Anterior cingulate cortex (tissue), 58 donors: ENCODE data around the gene TRNT1.

Experiments used
- DNase-seq, 58 donors: peaks; one replicate each; lab custom pipeline; 2025; lab: John Stamatoyannopoulos, UW

TRNT1 gene

DNA sequence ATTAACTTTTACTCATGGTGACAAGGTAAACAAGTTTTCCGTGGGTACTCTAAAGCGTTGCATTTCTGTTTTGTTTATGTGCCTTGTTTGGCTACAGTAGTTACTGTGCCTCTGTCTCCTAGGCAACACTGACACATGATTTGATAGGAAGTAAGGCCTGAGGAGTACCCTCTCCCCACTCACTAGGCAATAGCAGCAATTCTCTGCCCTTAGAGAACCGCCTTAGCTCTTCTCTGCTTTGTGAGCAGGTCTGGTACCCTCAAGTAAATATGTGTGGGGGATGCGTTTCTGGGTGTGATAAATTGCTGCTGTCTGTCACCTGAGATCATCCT is 16.5 kb upstream of the TRNT1 start, which contains the start of gene IL5RA:
Gene IL5RA (minus strand): TSS at position 76 of the 332 bp plus-strand sequence. CDS start 5,390 bp downstream, outside the sequence.
- DNase-seq: no peak

DNA sequence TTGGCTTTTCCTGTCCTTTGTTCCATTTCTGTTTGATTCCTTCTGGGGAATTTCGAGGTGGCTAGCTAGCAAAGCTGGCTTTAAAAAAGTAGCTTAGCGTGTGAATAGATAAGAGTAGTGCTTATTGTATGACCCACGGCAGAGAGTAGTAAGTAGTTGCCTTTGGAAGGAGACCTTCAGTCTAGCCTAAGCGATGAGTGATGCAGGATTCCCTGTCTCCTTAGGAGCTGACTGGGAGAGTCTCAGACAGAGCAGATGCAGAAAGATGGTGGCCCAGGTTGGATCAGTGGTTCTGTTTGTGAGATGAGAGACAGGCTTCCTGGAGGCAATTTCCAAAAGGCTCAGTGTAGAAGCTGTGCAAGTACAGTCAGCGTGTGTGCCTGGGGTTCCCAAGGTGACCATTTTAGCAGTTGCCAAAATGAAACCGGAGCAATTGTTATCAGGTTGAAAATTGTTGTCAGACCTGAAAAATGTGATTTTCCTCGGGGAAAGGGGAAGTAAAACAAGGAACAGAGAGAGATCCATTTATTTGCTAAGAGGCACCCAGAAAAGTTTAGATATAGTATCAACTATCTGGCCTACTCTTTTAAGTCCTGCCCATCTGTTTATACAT is 15.9 kb upstream of the TRNT1 start:
- DNase-seq: no peak

DNA sequence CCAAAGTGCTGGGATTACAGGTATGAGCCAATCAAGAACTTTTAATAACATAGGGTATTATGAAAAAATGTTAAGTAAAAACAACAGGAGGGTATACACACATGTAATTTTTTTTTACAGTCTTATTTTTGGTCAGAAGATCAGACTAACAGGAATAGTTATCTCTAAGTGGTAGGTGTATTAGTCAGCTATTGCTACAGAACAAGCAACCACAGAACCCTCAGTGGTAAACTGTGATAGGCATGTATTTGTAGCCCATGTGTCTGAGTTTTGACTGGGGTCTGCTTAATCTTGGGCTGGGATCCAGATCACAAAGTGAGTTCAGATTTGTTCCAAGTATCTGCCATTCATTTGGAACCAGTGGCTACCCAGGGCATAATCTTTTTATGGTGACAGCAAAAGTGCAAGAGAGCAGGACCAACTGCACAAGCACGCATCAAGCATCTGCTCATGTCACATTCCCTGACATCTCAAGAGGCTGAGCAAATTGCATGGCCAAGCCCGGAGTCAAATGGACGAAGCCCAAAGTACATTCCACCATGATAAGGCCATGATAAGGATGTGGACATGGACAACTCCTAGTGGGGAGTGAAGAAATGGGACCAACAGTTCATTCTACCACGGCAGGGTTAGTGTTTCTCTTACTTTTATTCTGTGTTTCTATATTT is 13.6 kb upstream of the TRNT1 start:
- DNase-seq: no peak

DNA sequence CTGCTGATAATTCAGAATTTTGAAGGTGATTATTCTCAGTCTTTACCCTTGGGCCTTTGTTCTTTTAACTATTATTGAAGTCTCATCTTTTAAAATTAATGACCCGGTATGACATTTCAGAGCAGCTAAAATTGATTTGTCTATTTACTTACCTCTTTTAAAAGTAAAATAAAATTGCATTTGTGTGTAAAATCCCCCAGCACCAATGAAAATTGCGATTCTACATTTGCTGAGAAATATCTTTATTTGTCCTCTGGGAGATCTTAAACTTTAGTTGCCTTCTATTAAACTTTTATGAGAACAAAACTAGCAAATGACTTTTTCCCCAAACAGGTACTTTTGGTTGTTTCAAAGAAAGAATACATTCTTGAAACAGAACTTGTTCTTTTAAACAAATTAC is 9.1 kb upstream of the TRNT1 start:
- no peak for DNase-seq

DNA sequence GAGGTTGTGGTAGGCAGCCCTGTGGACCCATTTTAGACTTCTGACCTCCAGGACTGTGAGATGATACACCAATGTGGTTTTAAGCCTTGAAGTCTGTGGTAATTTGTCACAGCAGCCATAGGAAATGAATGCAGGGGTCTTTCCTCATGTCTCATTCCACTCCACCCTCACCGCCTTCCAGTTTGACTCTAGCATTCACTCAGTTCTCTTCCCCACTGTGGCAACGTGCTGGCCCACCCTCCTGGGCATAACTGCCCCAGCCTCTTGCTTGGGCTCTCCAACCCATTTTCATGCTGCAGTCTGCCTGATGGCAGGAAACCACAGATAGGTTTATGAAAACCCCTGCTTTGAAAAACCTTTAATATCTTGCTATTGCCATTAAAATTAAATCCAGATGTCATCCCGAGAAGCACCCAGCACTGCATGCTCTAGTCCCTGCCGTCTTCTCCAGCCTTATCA is 7.3 kb upstream of the TRNT1 start:
- no peak for DNase-seq

- DNase-seq: peak in 1 of 58 donors; percentile 3
Observed at GRCh38 chr3:3125977-3126376, 763 bp upstream of the TRNT1 start.

GRCh38 chr3:3127432-3128010 is 781 bp downstream of the TRNT1 start:
- DNase-seq: no peak

DNA sequence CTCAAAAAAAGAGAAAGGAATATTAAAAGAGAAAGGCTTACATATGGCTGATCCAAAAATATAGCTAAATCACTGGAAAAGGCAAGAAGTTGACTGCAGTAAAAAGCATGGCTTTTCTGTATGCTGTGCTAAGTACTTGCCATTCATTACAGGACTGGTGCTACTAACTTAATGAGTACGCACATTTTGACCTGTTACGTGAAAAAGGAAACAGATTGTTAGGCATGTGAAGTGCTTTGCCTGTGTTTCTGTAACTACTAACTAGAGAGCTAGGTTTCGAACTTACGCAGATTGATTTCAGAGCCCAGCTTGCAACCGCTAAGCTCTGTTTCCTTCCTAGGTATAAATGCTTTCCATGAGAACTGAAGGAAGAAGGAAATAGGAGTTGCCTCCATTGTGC is 2.8 kb downstream of the TRNT1 start:
- no peak for DNase-seq

- no peak for DNase-seq
Observed at GRCh38 chr3:3133500-3133899, 6.8 kb downstream of the TRNT1 start.

- DNase-seq: peak in 12 of 58 donors; percentile 1 to 72 (median 16)
Observed at GRCh38 chr3:3134750-3135448, 8.2 kb downstream of the TRNT1 start.

- no peak for DNase-seq
Observed at GRCh38 chr3:3137526-3137925, 10.8 kb downstream of the TRNT1 start.

DNA sequence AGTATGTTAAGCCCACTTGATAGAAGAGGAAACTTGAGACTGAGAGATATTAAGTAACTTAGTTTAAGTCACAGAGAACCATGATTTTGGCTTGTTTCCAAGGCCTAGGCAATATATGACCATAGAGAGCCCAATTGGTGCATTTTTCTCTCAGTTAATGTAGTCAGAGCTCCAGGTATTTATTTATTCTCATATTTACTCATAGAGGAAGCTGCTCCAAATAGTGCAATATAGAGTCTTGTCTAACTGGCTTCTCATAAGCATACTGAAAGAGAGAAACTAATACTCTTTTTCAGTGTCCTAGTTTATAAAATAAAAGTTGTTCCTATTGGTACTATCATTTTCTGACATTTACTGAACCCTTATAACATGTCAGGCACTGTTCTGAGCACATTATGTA is 15.2 kb downstream of the TRNT1 start:
- DNase-seq: no peak

DNA sequence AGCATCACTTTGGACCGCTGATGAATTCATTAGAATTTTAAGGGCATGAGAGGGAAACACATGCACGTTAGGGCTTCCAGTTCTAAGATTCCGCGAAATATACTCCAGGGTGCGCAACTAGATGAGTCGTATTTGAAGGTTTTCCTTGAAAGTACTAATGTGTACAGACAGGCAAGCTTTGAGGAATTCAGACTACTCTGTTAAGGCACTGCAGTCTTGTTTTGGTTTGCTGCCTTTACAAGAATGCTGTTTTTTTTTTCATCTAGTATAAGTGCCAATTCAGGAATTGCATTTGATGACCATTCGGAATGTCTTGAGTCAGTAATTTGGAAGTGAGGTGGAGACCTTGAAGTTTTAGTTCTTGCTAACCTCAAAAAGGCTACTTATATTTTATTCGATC is 19.1 kb downstream of the TRNT1 start:
- no peak for DNase-seq

- no peak for DNase-seq
Observed at GRCh38 chr3:3149560-3149959, 22.8 kb downstream of the TRNT1 start.

DNA sequence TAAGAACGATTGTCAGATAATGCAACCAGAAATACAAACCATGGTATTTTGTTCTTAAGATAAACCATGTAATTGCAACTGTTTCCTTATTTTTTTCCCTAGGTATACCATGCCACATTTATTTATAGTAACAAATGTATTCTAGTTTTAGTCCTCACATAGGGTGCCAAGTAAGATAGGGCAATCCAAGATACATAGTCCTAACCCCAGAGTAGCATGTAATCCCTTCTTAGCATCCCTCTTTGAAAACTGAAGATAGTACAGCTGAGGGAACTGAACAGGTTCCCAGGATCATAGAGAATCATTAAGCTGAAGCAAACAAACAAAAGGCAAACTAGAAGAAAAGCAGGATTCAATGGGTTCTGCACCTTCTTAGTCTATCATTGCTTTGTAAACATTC is 24.8 kb downstream of the TRNT1 start:
- DNase-seq: no peak

DNA sequence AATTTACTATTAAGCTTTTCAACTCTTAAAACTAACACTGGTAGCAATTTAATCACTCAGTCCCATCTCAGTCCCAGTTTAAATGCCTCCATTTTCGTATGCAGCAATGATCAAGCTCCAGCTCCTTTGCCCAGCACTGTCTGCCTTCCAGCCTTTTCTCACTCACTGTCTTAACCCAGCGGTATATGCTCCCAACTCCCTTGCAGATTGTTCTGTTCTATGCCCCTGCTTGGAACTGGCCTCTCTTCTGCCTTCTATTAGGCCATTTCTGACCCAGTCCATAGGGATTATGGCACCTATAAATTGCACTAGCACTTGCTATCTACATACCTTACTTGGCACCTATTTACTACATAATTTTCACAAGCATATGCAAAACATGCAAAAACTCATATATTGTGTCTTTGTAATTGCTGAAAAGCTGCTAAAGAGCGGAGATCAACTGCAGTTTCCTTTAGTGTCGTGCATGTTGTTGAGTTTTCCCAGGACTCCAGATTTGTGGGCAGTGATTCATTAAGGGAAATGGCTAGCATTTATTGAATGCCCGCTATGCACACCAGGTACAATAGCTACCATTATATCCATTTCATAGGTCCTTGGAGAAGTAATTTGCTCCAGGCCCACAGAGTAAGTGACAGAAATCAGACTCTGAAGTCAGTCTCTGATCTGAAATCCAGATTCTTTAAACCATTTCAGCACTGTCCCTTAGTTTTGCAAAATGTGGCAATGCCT is 28.3 kb downstream of the TRNT1 start:
- no peak for DNase-seq

DNA sequence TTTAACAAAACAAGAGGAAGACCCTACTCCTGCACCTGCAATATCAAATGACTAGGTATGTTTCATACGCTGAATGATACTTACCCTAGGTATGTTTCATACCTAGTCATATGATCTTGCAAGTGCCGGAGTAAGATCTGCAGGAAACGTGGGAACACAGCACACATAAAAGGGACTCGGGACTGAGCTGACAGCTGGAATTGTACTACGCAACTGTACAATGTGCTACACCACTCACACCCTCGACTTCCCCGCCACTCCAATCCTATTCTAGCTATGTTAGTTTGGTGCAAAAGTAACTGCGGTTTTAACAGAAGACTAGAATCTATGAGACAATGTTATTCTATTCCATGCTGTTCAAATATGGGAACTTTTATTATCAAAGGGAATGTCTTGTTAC is 30.7 kb downstream of the TRNT1 start:
- no peak for DNase-seq

DNA sequence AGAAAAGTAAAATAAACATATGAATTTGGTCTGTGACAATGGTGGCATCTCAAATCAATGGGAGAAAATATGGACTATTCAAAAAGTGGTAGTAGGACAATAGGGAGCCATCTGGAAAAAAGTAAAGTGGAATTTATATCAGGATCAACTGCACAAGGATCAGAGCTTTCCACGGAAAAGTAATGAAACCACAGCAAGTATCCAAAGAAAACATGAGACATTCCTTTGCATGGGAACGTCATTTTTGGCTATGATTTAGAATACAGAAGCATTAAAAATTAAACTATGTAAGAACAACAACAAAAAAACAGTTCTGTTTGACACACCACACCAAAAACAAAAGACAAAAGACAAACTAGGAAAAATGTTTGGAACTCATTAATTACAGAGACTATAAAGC is 34.1 kb downstream of the TRNT1 start:
- no peak for DNase-seq

DNA sequence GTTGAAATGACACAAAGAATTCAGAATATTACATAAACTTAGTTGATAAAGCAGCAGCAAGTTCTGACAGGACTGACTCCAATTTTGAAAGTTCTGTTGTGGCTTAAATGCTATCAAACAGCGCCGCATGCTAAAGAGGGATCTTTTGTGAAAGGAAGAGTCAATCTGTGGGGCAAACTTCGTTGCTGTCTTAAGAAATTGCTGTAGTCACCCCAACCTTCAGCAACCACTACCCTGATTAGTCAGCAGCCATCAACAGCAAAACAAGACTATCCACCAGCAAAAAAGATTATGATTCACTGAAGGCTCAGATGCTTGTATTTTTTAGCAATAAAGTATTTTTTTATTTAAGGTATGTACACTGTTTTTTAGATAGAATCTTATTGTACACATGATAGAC is 38.5 kb downstream of the TRNT1 start:
- DNase-seq: no peak

DNA sequence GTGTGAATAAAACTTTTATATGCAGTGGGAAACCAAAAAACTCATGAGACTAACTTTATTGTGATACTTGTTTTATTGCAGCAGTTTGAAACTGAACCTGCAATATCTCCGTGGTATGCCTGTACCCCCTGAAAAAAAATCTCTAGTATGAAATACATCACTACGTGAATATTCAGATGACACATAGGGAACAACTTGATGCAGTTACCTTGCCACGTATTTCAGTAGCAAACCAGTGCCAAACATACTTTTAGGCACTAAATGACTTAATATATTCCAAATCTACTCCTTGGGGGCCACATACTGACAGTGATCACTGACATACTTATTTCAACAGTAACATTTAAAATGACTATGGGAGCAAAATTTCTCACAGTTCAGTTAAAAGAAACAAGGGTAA is 38.9 kb downstream of the TRNT1 start:
- DNase-seq: no peak

GRCh38 chr3:3170998-3171397 is 44.3 kb downstream of the TRNT1 start:
- DNase-seq: peak in 1 of 58 donors; percentile 7
